GM18508 (cell line): ENCODE results near the gene POLR3K.

ENCODE experiments used
- ATAC-seq: cut with Tn5 transposase; IDR thresholded peaks from one replicate; pipeline ENCODE4 v1.9.1; 2021; ENCODE audit warnings: moderate number of reproducible peaks; ENCODE audit not compliant: insufficient read depth, unreplicated experiment

Gene POLR3K

GRCh38 chr16:79151-80054, 26.0 kb upstream of the POLR3K start:
- ATAC-seq: no peak

DNA sequence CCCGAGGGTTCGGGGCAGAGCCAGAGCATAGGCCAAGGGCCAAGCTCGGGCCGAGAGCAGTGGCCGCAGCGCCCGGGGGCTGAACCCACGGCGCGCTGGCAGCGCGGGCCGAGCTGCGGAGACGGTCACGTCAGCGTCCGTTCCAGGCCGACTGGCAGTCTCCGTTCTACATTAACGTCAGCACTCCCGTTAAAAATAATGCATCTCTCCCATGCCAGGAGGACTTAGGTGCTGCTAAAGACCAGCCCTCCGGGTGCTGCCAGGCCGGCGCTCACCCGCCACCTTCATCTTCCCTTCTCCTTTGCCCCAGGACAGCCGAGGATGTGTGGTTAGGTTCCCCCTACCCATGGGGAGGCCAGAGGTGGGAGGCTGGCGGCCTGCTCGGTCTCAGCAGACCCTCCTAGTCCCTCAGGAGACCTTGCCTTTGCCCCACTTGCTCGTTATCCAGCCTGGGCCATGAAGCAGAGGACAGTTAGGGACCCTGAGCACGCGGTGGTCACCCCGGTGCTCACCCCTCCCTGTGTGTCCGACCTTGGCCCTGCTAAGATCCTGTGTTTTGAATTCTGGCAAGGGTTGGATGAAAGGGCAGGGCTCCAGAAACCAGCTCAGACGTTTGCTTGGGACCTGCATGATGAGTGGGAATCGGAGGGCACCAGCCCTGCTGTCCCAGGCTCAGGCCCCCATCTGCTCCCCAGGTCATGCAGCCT, 25.2 kb upstream of the POLR3K start:
- no peak for ATAC-seq

DNA sequence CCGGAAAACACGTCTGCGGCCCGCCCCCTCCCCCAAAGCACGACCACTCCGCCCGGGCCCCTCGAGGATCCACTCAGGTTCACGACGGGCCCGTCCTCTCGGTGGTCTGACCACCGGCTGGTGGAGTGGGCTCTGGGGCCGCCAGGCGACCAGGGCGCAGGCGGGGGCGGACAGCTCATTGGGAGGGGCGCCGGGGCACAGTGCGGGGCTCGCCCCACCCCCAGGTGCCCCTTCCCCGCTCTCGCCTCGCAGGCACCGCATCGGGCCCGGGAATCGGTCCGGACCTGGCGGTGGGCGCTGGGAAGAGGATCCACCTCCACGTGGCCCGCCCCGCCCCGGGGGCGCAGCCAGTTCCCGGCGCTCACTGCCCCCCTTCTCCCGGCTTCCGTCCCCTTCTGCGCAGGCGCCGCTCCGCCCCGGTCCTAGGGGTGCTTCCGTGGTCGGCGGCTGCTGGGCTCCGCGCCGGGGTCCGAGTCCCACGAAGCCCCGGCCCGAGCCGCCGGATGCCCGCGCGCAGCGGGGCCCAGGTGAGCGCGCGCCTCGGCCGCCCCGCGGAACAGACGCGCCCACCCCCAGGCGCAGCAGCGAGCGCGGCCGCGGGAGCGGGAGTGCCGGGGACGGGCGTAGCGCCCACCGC, 24.5 kb upstream of the POLR3K start, which contains the start of gene MPG:
Gene MPG, plus strand, starts transcription at position 419 of the 637 bp plus-strand sequence. Its CDS starts 85 bp downstream, at position 504.
- no peak for ATAC-seq

GRCh38 chr16:77273-77806, 23.9 kb upstream of the POLR3K start:
- ATAC-seq: no peak

DNA sequence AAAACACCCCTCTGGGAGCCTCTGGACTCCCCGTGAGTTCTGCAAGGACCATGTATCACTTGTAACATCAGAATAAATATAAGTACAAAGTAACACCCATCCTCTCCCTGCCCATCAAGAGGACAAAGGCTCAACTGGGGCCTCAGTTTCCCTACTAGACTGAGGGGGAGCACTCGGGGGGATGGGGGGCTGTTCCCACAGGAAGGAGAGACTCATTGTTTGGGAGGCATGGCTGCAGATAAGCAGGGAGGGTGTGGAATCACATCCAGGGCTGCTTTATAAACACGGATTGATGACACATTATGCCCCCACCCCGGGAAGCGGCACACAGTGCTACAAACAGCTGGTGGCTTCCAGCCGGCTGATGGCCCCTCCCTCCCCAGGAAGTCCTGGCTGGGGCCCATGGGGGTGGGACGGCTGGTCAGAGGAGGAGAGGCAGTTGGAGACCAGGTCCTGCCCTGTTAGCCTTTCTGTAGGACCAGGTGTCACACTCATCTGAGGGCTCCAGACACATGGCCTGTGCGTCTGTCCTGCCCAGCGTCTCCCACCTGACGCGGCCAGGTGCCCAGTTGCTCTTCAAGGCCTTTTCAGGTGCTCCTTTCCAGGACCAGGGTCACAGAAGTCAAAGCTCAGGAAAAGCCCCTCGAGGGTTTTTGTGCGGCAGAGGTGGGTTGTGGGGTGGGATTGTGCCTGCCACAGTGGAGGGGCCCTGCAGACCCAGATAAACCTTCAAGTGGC, 23.3 kb upstream of the POLR3K start:
- no peak for ATAC-seq

DNA sequence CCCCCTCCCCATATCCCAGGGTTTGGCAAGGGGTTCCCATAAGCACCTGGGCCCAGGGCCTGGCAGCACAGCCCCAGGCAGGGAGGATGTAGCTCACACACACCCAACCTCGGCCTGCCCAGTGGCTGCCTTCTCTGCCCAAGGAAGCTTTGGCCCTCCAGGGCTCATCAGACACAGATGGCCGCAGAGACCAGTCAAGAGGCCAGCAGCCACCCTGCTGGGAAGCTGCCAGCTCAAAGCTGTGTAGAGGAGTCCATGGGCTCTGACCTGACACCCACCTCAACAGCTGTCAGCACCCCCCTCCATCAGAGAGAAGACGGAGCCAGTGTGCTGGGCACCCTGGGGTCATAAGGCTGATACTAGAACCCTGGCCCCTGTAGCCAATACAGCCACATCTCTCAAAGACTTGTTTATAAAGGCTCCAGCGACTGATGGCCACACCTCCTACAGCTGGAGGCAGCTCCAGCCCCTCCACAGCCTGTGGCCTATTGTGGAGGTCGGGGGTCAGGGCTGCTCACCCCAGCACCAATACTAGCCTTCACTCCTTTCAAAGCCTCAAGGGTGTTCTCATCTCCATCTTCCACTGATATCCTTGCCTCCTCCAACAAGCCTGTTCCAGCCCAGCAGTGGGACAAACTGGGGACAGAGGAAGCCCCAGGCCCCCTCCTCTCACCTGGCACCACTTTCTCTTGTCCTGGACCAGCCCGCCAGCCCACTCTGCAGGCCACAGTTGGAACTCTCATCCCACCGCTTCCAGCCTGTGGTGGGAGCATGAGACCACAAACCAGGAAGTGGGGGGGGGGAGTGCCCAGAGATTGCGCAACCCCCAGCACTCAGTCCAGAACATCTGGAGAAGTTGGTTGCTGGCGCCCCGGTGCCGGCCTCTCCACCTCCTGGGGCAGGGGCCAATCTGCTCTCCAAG, 22.4 kb upstream of the POLR3K start:
- ATAC-seq: no peak

- no peak for ATAC-seq
These were observed 21.4 kb upstream of the POLR3K start for GRCh38 chr16:74747-75334.

GRCh38 chr16:74051-74746, 20.8 kb upstream of the POLR3K start:
- no peak for ATAC-seq

GRCh38 chr16:72561-73548, 19.4 kb upstream of the POLR3K start, which contains the start of gene RHBDF1:
Gene RHBDF1 (minus strand): TSS chr16:72631. CDS start chr16:65015, 7,616 bp downstream.
- ATAC-seq: no peak

- ATAC-seq: no peak
These were observed 18.4 kb upstream of the POLR3K start for GRCh38 chr16:71540-72401.

DNA sequence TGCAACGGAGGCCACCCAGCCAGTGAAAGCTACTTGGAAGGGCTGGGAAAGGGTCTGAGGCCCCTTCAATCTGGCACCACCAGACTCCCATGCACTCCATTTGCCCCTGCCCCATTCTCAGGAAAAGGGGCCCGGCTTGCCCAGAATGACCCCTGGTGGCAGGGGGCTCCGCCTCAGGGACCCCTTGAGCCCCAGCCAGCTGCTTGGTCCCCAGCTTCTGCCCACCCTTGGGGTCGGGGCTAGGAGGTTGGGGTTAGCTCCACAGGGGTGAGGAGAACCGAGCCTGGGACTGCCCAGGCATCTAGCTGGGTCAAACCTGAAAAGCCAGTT, 17.8 kb upstream of the POLR3K start:
- no peak for ATAC-seq

GRCh38 chr16:69181-69580, 15.8 kb upstream of the POLR3K start:
- no peak for ATAC-seq

- no peak for ATAC-seq
These were observed 14.7 kb upstream of the POLR3K start for GRCh38 chr16:67884-68789.

DNA sequence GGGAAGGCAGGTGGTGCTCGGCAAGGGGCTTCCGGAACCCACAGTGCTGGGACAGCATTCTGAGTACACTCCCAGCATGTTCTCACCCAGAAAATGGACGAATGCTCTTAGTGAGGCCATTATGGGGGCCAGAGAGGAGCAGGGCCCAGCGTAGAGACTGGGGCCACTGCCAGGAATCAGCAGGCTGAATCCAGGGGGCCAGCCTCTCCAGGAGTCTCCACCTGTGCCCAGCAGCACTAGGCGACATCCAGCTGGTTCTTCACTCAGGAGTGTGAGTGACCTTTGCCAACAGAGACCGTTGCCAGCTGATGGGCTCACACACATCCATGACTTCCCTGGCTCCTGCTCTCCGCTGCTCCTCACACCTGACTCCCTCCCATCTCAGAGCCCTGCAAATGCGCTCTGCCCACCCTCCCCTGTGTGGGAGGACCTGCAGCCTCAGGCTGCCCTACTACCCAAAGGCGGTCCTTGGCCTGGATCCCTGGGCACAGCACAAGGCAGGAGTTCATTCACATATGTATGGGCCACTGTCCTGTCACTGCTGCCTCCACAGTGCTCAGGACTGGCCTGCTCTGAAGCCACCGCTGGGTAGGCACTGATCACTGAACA, 13.9 kb upstream of the POLR3K start:
- ATAC-seq: no peak
